Astrocyte of the spinal cord (primary cell): ENCODE results near the gene PRDM11.

Source experiments
- DNase-seq: peaks from one replicate; pipeline ENCODE4 v3.0.0; 2011; ENCODE audit warnings: low read depth, low spot score
- H3K4me3 ChIP-seq: 2 replicates; pipeline ENCODE4 v1.5.1; 2011; ENCODE audit warnings: low read depth, mild to moderate bottlenecking, low read length, moderate library complexity
- in situ Hi-C: cut with HindIII; loops from 2 replicates; pipeline ENCODE4 v1.10.0; 2017; ENCODE audit warnings: low sequenced_read_pairs
- TF ChIP-seq, protein P1 (sequence below): IDR thresholded peaks from 2 replicates; pipeline ENCODE4 v1.5.1; 2012; ENCODE audit warnings: low read depth, mild to moderate bottlenecking, low read length, inconsistent platforms

PRDM11 gene

DNA sequence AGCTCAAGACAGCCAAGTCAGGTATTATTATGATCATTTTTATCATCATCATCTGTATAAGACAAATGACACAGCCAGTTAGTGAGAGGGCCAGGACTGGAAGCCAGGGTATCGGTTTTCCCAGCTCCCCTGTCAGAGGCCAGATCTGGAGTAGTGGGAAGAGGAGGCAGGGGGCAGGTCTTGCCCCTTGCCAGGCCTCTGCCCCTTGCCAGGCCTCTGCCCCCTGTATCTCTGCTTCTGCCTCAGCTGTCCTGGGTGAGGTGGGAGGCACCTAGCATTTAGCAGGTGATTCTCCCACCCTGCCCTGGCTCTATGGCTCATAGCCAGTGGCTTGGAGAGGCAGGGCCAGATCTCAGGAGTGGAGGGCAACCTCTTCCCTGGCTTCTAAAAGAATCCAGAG lies 67.3 kb downstream of the PRDM11 start:
- in situ Hi-C loops = no loop called here
- TF ChIP-seq, protein P1, sequence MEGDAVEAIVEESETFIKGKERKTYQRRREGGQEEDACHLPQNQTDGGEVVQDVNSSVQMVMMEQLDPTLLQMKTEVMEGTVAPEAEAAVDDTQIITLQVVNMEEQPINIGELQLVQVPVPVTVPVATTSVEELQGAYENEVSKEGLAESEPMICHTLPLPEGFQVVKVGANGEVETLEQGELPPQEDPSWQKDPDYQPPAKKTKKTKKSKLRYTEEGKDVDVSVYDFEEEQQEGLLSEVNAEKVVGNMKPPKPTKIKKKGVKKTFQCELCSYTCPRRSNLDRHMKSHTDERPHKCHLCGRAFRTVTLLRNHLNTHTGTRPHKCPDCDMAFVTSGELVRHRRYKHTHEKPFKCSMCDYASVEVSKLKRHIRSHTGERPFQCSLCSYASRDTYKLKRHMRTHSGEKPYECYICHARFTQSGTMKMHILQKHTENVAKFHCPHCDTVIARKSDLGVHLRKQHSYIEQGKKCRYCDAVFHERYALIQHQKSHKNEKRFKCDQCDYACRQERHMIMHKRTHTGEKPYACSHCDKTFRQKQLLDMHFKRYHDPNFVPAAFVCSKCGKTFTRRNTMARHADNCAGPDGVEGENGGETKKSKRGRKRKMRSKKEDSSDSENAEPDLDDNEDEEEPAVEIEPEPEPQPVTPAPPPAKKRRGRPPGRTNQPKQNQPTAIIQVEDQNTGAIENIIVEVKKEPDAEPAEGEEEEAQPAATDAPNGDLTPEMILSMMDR = no peak
- no peak overlapping the region for H3K4me3 ChIP-seq
- DNase-seq = no peak

DNA sequence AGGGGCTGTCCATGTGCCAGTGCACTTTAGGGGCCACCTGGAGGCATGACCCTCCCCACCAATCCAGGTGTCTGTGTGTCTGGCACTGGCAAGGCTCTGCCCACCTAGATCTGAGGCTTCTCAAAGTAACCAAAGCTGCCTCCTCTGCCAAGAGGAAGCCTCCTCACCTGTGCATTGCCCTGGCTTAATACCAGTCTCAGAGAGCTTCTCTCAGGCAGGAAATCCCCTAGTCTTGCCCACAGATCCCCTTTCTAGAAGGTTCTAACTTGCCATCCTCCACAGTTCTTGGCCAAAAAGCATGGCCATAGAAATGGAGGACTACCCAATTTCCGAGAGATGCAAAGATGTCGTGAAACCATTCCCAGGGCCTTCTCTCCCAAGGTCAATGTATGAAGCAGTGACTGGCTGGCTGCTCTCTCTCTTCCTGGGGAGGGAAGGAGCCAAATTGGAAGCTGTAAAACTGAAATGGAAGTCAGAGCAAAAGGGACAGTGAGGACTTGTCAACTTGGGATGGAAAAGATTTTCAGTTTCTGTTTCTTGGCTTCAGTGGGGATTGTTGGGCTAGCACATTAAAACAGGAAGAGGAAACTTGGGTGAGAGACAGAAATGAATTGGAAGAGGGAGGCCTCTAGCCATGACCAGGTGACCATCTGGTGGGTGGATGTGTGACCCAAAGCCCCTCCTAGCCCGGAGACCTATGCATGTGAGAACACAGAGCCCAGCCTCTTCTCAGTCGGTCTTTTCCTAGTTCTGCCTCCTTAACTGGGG lies 68.8 kb downstream of the PRDM11 start:
- in situ Hi-C loops = no loop called here
- no peak overlapping the region for H3K4me3 ChIP-seq
- no peak for DNase-seq
- TF ChIP-seq, protein P1 = no peak

DNA sequence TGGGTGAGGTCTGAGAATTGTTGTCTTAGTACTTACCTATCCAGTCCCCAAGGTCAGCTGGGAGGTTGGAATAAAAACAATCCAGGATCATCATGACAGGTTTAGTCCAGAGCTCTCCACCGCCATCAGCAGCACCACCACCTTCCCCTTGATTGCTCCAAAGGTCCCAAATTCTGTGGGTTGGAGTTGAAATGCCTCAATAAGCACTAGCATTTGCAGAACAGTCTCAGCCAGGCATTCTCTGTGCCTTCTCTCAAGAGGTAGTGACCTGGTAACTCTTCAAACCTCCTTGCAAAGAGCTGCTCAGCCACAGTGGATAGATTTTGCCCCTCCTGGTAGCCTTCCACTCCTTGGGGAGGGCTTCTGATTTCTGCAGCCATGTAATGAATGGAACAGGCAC lies 69.6 kb downstream of the PRDM11 start:
- TF ChIP-seq, protein P1 = no peak
- no peak for DNase-seq
- H3K4me3 ChIP-seq = no peak overlapping the region
- in situ Hi-C loops = no loop called here

DNA sequence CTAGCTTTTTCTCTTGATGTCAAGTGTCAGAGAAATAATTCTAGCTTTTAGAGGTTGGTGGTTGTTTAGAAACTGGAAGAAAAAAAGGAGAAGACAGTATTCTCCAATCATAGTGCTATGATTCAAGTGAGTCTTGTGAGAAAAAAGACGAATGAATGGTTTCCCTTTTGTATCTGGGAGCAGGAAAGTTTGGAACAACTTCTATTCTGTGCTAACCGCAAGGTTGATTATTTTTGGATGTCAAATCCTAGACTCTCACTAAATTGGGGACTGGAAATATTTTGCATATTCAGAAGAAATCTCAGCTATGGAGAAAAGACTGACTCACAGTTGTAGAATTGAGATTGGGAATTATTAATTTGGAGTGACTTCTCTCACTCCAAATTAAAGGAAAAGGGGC lies 70.5 kb downstream of the PRDM11 start:
- in situ Hi-C loops = no loop called here
- TF ChIP-seq, protein P1 = no peak
- DNase-seq = no peak
- no peak overlapping the region for H3K4me3 ChIP-seq

DNA sequence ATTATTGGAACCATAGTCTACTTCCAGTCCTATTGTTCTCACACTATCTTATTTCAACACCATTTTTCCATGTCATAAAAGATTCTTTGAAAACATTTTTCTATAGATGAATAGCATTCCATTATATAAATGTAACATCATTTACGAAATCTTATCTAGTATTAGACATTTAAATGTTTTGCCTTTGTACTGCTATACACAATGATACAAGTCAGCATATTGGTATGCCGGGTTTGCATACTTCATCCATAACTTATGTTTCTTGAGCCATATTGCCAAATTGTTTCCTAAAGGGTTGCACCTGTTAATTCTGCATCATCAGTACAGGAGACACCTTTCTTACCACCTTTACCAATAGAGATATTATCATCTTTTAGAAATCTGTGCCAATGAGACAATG lies 71.6 kb downstream of the PRDM11 start:
- no peak for DNase-seq
- TF ChIP-seq, protein P1 = no peak
- no peak overlapping the region for H3K4me3 ChIP-seq
- in situ Hi-C loops = no loop called here

DNA sequence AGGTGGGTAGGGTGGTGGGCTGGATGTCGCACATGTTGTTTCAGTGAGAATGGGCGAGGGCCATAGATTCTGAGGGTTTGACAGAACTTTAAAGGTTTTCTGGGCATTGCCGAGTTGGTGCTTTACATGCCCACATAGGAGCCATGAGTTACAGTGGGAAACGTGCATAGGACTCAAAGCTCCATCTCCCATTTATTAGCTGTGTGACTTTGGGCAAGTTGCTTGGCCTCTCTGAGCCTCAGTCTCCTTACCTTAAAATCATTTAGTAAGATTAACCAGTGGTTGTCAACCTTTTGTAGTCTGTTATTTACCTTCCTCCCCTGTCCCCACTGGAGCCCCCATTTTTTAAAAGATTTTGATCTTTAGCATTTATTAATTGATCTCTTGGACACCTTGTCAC lies 72.3 kb downstream of the PRDM11 start:
- H3K4me3 ChIP-seq = no peak overlapping the region
- no peak for DNase-seq
- in situ Hi-C loops = no loop called here
- TF ChIP-seq, protein P1 = no peak

DNA sequence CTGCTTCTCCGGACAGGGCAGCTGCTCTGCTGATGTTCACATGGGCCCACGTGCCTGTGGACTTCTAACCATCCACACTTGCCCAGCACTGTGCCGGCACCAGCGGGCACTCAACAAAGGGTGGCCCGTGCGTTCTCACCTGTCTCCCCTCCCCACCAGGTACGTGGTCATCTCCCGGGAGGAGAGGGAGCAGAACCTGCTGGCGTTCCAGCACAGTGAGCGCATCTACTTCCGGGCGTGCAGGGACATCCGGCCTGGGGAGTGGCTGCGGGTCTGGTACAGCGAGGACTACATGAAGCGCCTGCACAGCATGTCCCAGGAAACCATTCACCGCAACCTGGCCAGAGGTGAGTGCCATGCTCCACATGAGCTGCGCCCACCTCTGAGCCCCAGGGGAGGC lies 73.0 kb downstream of the PRDM11 start:
- TF ChIP-seq, protein P1 = no peak
- in situ Hi-C loops = no loop called here
- DNase-seq = no peak
- no peak overlapping the region for H3K4me3 ChIP-seq
